SU-DHL-6 (cell line): Measurements from ENCODE around the gene PPP6R3.

Source experiments
- CTCF ChIP-seq: fragments of 200-600 bp; sonication (generic); IDR thresholded peaks from one replicate; pipeline ENCODE4 v1.5.1; 2017; ENCODE audit warnings: antibody characterized with exemption, mild to moderate bottlenecking, low read length, moderate library complexity; ENCODE audit not compliant: insufficient read depth, poor library complexity, severe bottlenecking
- EZH2phosphoT487 ChIP-seq: fragments of 200-600 bp; sonication (generic), shearing (Covaris generic); conservative IDR thresholded peaks from 2 replicates; pipeline ENCODE4 v1.6.1; 2018; ENCODE audit warnings: mild to moderate bottlenecking, antibody characterized with exemption, low read length, moderate library complexity, mixed read lengths

- no peak for TF ChIP-seq CTCF
- no peak for TF ChIP-seq EZH2phosphoT487
These were observed 46.4 kb downstream of the PPP6R3 start for GRCh38 chr11:68506908-68507307.
